HCT116 (cell line): Measurements from ENCODE around the gene BTF3. TPM values are rescaled to one million over a fixed set of nuclear protein-coding genes. Genes with fewer than 3 reads are reported as not detected.

Source experiments
- ATAC-seq: fragments of 200-7000 bp; cut with Tn5 transposase; 2 replicates; pipeline ENCODE4 v1.9.1; 2020; ENCODE audit warnings: mild to moderate bottlenecking, moderate library complexity
- BruUV-seq: library from RNA; stranded (reverse); fragments of 400-500 nt; replicated peaks from 2 replicates; lab custom pipeline; 2021; lab: Mats Ljungman, UMichigan
- CTCF ChIA-PET: fragments of 300-600 bp; sonication (Branson Sonifier 250); formaldehyde crosslinking; loops from one replicate; lab custom pipeline; 2021; ENCODE audit warnings: antibody characterized with exemption; lab: Charles Lee
- POLR2A ChIA-PET: fragments of 300-600, 350-600 bp; sonication (Branson Sonifier 250); formaldehyde crosslinking; loops from one replicate; lab custom pipeline; 2021; ENCODE audit warnings: antibody characterized with exemption; lab: Charles Lee
- RAD21 ChIA-PET, 2 experiments: fragments of 300-600 bp; sonication (Branson Sonifier 250); formaldehyde crosslinking; loops; one replicate each; lab custom pipeline; 2023; ENCODE audit warnings: low total read pairs in 2 of 2; ENCODE audit not compliant: uncharacterized antibody in 2 of 2, unreplicated experiment in 2 of 2, low non-redundant PET in 1 of 2; lab: Charles Lee
- DNase-seq: peaks from one replicate; pipeline ENCODE4 v3.0.0-alpha.2; 2010; ENCODE audit warnings: low read depth, low spot score
- H2AFZ ChIP-seq: fragments of 200-600 bp; shearing (Covaris generic), sonication (generic); 2 replicates; pipeline ENCODE4 v1.6.1; 2017; ENCODE audit warnings: low read depth, mixed run types, mixed read lengths, antibody characterized with exemption, low read length; ENCODE audit not compliant: poor library complexity, severe bottlenecking
- H3K27ac ChIP-seq: 2 replicates; pipeline ENCODE4 v1.5.1; 2012; ENCODE audit warnings: low read depth, low read length
- H3K27me3 ChIP-seq: fragments of 200-600 bp; sonication (generic); 2 replicates; pipeline ENCODE4 v1.6.1; 2016; ENCODE audit warnings: mixed run types, low read length, mixed read lengths; ENCODE audit not compliant: insufficient read depth
- H3K36me3 ChIP-seq, 2 experiments: fragments of 200-500 bp in 1 of 2; fragments of 200-600 bp in 1 of 2; sonication (Bioruptor generic) in 1 of 2; sonication (generic) in 1 of 2; 2 replicates each; pipeline versions ENCODE4 v1.5.1 to v1.6.1; 2014 to 2016; ENCODE audit warnings: low read length in 2 of 2, inconsistent platforms in 1 of 2, mixed read lengths in 1 of 2, mixed run types in 1 of 2; ENCODE audit not compliant: insufficient read depth in 2 of 2, control insufficient read depth in 1 of 2
- H3K4me1 ChIP-seq, 2 experiments: fragments of 200-600 bp in 1 of 2; sonication (generic) in 1 of 2; 2 replicates each; pipeline versions ENCODE4 v1.5.1 to v1.6.1; 2012 to 2017; ENCODE audit warnings: low read length in 2 of 2, inconsistent platforms in 1 of 2, mild to moderate bottlenecking in 1 of 2, mixed read lengths in 1 of 2, mixed run types in 1 of 2, moderate library complexity in 1 of 2; ENCODE audit not compliant: insufficient read depth in 2 of 2, control insufficient read depth in 1 of 2
- H3K4me2 ChIP-seq: fragments of 200-600 bp; sonication (generic); 2 replicates; pipeline ENCODE4 v1.6.1; 2017; ENCODE audit warnings: mixed run types, low read length, mixed read lengths
- H3K4me3 ChIP-seq, 2 experiments: fragments of 200-600 bp in 1 of 2; sonication (generic) in 1 of 2; replicated peaks in 1 of 2; 2 replicates each; pipeline ENCODE4 v1.5.1; 2011 to 2016; ENCODE audit warnings: low read length in 2 of 2, control low read depth in 1 of 2, low read depth in 1 of 2, mild to moderate bottlenecking in 1 of 2, mixed read lengths in 1 of 2, mixed run types in 1 of 2
- H3K79me2 ChIP-seq: fragments of 200-600 bp; sonication (generic); 2 replicates; pipeline ENCODE4 v1.6.1; 2017; ENCODE audit warnings: mild to moderate bottlenecking, mixed run types, low read length, moderate library complexity, mixed read lengths; ENCODE audit not compliant: insufficient read depth
- H3K9ac ChIP-seq: fragments of 200-600 bp; sonication (generic); 2 replicates; pipeline ENCODE4 v1.6.1; 2016; ENCODE audit warnings: low read length, mixed read lengths
- H3K9me2 ChIP-seq: fragments of 200-600 bp; sonication (generic), shearing (Covaris generic); 2 replicates; pipeline ENCODE4 v1.6.1; 2017; ENCODE audit warnings: mixed run types, mild to moderate bottlenecking, moderate library complexity; ENCODE audit not compliant: insufficient read depth
- H3K9me3 ChIP-seq, 2 experiments: fragments of 200-500 bp in 1 of 2; fragments of 200-600 bp in 1 of 2; sonication (Bioruptor generic) in 1 of 2; sonication (generic) in 1 of 2; 2 replicates each; pipeline ENCODE4 v1.6.1; 2014 to 2017; ENCODE audit warnings: low read length in 2 of 2, mixed read lengths in 2 of 2, inconsistent platforms in 1 of 2, low read depth in 1 of 2, mild to moderate bottlenecking in 1 of 2, mixed run types in 1 of 2, moderate library complexity in 1 of 2; ENCODE audit not compliant: control insufficient read depth in 1 of 2, insufficient read depth in 1 of 2
- H4K20me1 ChIP-seq: fragments of 200-600 bp; sonication (generic), shearing (Covaris generic); 2 replicates; pipeline ENCODE4 v1.6.1; 2017; ENCODE audit warnings: mixed run types, mild to moderate bottlenecking, moderate library complexity; ENCODE audit not compliant: insufficient read depth
- CBX3 ChIP-seq: IDR thresholded peaks from 2 replicates; pipeline ENCODE4 v1.6.1; 2012; ENCODE audit warnings: low read depth
- CEBPB ChIP-seq: IDR thresholded peaks from 2 replicates; pipeline ENCODE4 v1.6.1; 2012; ENCODE audit warnings: low read depth
- ELF1 ChIP-seq: IDR thresholded peaks from 2 replicates; pipeline ENCODE4 v1.6.1; 2012; ENCODE audit warnings: low read depth, borderline replicate concordance
- EZH2phosphoT487 ChIP-seq: fragments of 200-600 bp; IDR thresholded peaks from 2 replicates; pipeline ENCODE4 v1.6.1; 2018; ENCODE audit warnings: antibody characterized with exemption, borderline replicate concordance
- FOSL1 ChIP-seq: IDR thresholded peaks from 2 replicates; pipeline ENCODE4 v1.6.1; 2012; ENCODE audit warnings: low read depth
- JUND ChIP-seq: IDR thresholded peaks from 2 replicates; pipeline ENCODE4 v1.6.1; 2012
- POLR2A ChIP-seq: IDR thresholded peaks from 2 replicates; pipeline ENCODE4 v1.7.0; 2011; ENCODE audit warnings: borderline replicate concordance; ENCODE audit not compliant: insufficient read depth, insufficient read length; ENCODE audit errors: extremely low read depth
- RAD21 ChIP-seq: IDR thresholded peaks from 2 replicates; pipeline ENCODE4 v1.6.1; 2012; ENCODE audit warnings: low read depth, mild to moderate bottlenecking
- SP1 ChIP-seq: IDR thresholded peaks from 2 replicates; pipeline ENCODE4 v1.6.1; 2012; ENCODE audit warnings: low read depth
- SRF ChIP-seq: IDR thresholded peaks from 2 replicates; pipeline ENCODE4 v1.6.1; 2012; ENCODE audit warnings: low read depth
- TCF7L2 ChIP-seq: IDR thresholded peaks from 2 replicates; pipeline ENCODE4 v1.7.0; 2011; ENCODE audit warnings: borderline replicate concordance, inconsistent platforms; ENCODE audit not compliant: insufficient read depth, insufficient read length; ENCODE audit errors: extremely low read depth
- ZFX ChIP-seq: fragments of 450-650 bp; IDR thresholded peaks from 2 replicates; pipeline ENCODE4 v1.6.1; 2017
- ZNF274 ChIP-seq: fragments of 200-500 bp; sonication (Bioruptor generic); IDR thresholded peaks from 2 replicates; pipeline ENCODE4 v1.6.1; 2014; ENCODE audit warnings: mild to moderate bottlenecking, low read depth, low read length, inconsistent platforms
- intact Hi-C: fragments of 100-400 bp; cut with micrococcal nuclease; formaldehyde crosslinking; loops from 2 replicates; pipeline ENCODE4 v1.10.0; 2022
- total RNA-seq: library from RNA; stranded (reverse); gene quantifications from one replicate; pipeline ENCODE4 v1.2.1, GENCODE V29; 2021; ENCODE audit not compliant: unreplicated experiment
- TF ChIP-seq, protein P1 (sequence below): IDR thresholded peaks from 2 replicates; pipeline ENCODE4 v1.6.1; 2012
- TF ChIP-seq, protein P2 (sequence below), 3 experiments: fragments of 200-600 bp in 1 of 3; sonication (generic) in 1 of 3; IDR thresholded peaks in 2 of 3; conservative IDR thresholded peaks in 1 of 3; 2 replicates each; pipeline ENCODE4 v1.5.1; 2012 to 2017; ENCODE audit warnings: low read depth in 2 of 3, low read length in 2 of 3, antibody characterized with exemption in 1 of 3, borderline replicate concordance in 1 of 3, control low read depth in 1 of 3, mild to moderate bottlenecking in 1 of 3, mixed read lengths in 1 of 3, mixed run types in 1 of 3, moderate library complexity in 1 of 3; ENCODE audit not compliant: insufficient read depth in 1 of 3
- TF ChIP-seq, protein P3 (sequence below): IDR thresholded peaks from 2 replicates; pipeline ENCODE4 v1.6.1; 2012
- TF ChIP-seq, protein P4 (sequence below): IDR thresholded peaks from 2 replicates; pipeline ENCODE4 v1.6.1; 2011; ENCODE audit warnings: mild to moderate bottlenecking, low read length, moderate library complexity; ENCODE audit not compliant: insufficient replicate concordance; ENCODE audit errors: extremely low read depth

Gene BTF3
- total RNA-seq, 1 experiment from 2014 or later: 868 TPM

DNA sequence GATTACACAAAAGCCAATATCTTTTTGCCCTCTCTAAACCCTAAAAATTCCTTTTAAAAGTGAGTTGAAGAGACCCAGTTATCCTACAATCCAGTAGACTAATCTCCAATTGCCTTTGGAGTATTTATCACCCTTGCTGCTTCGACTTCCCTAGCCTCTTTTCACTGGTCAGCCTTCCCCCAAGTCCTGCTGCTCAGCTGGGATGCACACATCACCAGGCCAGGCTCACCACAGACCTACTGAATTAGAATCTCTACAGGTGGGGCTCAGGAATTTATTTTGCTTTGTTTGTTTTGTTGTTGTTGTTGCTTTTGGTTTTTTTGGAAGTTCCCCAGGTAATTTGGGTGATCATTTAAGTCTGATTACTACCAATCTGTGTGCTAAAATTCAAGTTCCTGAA is 38.1 kb upstream of the BTF3 start:
- no peak for ATAC-seq
- Histone ChIP-seq H3K9me3 (no peaks in the 10 kb centered on the region), H3K4me2 (no peak overlapping the region), H3K9ac (no peak overlapping the region), H3K4me1 (no peaks in the 10 kb centered on the region), H3K9me2 (no peaks in the 10 kb centered on the region), H3K27me3 (no peaks in the 10 kb centered on the region), H3K4me3 (no peak overlapping the region), H3K79me2 (no peaks in the 10 kb centered on the region), H3K36me3 (no peaks in the 10 kb centered on the region), H4K20me1 (no peaks in the 10 kb centered on the region), H2AFZ (no peak overlapping the region), H3K27ac (no peak overlapping the region)
- no TSS peak for BruUV-seq
- TF ChIP-seq, protein P1, sequence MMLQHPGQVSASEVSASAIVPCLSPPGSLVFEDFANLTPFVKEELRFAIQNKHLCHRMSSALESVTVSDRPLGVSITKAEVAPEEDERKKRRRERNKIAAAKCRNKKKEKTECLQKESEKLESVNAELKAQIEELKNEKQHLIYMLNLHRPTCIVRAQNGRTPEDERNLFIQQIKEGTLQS: no peak
- RAD21 ChIA-PET: no interaction called here
- intact Hi-C loops: no loop called here
- POLR2A ChIA-PET: no interaction called here
- CTCF ChIA-PET: no interaction called here
- no peak for DNase-seq

DNA sequence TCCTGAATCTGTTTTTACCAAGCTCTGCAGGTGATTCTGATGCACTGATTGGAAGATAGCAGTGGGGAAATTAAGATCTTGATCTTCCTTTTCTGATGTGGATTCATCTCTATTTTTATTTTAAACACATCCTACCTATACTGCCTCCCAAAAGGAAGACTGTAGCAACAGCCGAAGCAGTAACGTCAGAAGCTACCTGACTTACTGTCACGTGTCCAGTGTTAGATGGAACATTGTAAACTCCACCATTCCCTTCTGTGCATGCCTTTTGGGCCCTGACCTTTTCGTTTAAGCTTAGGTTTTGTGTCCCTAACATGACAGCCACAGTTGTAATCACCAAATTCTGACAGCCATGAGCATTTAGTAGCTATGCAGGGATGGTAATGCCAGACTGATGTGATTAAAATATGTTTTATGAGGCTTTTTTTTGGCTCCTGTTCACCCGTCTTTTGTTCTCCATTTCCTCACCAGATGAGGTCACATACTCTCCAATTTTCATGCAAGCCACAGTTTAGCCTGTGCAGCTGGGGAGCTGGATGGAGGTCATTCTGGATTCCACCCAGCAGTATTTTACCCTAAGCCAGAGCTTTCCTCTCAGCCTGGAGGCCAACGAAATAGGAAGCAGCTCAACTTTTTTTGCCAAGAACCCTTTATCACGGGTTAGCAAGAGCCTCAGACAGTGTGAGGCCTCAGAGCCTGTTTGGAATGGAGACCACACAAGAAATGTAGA is 34.1 kb upstream of the BTF3 start:
- DNase-seq (no peak), ATAC-seq (no peak)
- Histone ChIP-seq H3K4me3 (no peak overlapping the region), H2AFZ (no peak overlapping the region), H3K9ac (no peak overlapping the region), H3K79me2 (no peaks in the 10 kb centered on the region), H3K9me3 (no peaks in the 10 kb centered on the region), H3K27me3 (no peaks in the 10 kb centered on the region), H3K4me2 (no peak overlapping the region), H3K36me3 (no peaks in the 10 kb centered on the region), H3K27ac (no peak overlapping the region), H4K20me1 (no peaks in the 10 kb centered on the region), H3K4me1 (no peaks in the 10 kb centered on the region), H3K9me2 (no peaks in the 10 kb centered on the region)
- BruUV-seq: no TSS peak
- TF ChIP-seq ZNF274 (no peak), POLR2A (no peak), ELF1 (no peak), ZFX (no peak), JUND (no peak), RAD21 (no peak), SP1 (no peak), CBX3 (no peak), TCF7L2 (no peak), FOSL1 (no peak), CEBPB (no peak), EZH2phosphoT487 (no peak), SRF (no peak)
- TF ChIP-seq, protein P2, sequence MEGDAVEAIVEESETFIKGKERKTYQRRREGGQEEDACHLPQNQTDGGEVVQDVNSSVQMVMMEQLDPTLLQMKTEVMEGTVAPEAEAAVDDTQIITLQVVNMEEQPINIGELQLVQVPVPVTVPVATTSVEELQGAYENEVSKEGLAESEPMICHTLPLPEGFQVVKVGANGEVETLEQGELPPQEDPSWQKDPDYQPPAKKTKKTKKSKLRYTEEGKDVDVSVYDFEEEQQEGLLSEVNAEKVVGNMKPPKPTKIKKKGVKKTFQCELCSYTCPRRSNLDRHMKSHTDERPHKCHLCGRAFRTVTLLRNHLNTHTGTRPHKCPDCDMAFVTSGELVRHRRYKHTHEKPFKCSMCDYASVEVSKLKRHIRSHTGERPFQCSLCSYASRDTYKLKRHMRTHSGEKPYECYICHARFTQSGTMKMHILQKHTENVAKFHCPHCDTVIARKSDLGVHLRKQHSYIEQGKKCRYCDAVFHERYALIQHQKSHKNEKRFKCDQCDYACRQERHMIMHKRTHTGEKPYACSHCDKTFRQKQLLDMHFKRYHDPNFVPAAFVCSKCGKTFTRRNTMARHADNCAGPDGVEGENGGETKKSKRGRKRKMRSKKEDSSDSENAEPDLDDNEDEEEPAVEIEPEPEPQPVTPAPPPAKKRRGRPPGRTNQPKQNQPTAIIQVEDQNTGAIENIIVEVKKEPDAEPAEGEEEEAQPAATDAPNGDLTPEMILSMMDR (IDR thresholded peaks at IDR 0.05 in 2 of 3, conservative IDR thresholded peaks at IDR 0.05 in 1 of 3; ENCODE audit: borderline replicate concordance in 1 of 3, insufficient read depth in 1 of 3, low read depth in 2 of 3, low read length in 2 of 3): no peak
- TF ChIP-seq, protein P3, sequence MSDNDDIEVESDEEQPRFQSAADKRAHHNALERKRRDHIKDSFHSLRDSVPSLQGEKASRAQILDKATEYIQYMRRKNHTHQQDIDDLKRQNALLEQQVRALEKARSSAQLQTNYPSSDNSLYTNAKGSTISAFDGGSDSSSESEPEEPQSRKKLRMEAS: no peak
- TF ChIP-seq, protein P4, sequence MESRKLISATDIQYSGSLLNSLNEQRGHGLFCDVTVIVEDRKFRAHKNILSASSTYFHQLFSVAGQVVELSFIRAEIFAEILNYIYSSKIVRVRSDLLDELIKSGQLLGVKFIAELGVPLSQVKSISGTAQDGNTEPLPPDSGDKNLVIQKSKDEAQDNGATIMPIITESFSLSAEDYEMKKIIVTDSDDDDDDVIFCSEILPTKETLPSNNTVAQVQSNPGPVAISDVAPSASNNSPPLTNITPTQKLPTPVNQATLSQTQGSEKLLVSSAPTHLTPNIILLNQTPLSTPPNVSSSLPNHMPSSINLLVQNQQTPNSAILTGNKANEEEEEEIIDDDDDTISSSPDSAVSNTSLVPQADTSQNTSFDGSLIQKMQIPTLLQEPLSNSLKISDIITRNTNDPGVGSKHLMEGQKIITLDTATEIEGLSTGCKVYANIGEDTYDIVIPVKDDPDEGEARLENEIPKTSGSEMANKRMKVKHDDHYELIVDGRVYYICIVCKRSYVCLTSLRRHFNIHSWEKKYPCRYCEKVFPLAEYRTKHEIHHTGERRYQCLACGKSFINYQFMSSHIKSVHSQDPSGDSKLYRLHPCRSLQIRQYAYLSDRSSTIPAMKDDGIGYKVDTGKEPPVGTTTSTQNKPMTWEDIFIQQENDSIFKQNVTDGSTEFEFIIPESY: no peak
- CTCF ChIA-PET: interaction anchor here (1.7 kb wide), 1 partner anchor 248 kb away, joined by 3 read pairs; no protein-coding TSS in a partner anchor
- POLR2A ChIA-PET: no interaction called here
- RAD21 ChIA-PET: no interaction called here
- intact Hi-C loops: no loop called here
